Bronchial smooth muscle cell (primary cell): Measurements from ENCODE around the gene HGF. TPM values are rescaled to one million over a fixed set of nuclear protein-coding genes. Genes with fewer than 3 reads are reported as not detected.

Experiments
- total RNA-seq: library from RNA; depleted of rRNA; stranded (reverse); fragments of >200 nt; gene quantifications from 2 replicates; pipeline ENCODE4 v1.2.1, GENCODE V29; 2014

Gene HGF
- 59.0 and 126 TPM in 2 replicates for total RNA-seq

DNA sequence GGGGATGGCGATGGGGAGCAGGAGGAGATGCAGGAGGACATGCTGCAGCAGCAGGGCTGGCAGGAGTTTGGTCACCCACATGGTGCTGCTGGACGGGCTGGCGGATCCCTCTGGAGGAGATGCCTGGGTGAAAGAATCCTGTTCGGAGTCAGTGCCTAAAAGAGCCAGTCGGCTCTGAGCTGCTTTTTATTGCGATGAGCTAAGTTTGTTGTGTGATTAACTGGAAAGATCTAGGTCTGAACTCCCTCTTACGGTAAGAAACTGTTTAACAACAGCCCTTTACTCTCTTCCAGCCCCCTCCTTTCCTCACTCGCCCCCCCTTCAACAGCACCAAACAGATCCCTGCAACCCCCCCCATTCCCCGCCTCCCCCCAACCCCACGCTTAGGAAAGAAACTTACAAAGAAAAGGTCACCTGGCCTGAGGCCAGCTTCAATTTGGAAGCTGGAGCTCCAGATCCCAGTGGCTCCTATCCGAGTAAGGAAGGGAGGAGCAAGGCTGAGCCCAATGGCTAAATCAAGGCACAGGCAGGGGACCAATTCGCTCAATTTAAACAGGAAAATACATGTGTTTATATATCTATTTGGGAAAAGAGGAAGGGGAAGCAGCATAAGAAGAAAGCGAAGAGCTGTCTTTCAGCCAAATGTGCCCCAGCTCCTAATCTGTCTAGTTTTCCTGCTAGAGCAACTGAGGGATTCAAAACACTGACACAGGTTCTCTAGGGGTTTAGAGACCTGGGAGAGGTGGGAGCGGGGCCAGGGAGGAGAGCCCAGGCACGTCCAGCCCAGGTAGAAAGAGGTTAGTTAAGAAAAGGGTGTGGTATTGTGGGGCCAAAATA lies at the start of gene HGF:
Gene HGF, minus strand, starts transcription at position 157 of the 837 bp plus-strand sequence. Its CDS starts 76 bp downstream, at position 81.

